Parathyroid adenoma (tissue), 2 donors: ENCODE measurements around the gene PCBD2.

Experiments used
- H2AFZ ChIP-seq: fragments of 300-600 bp; sonication (generic); one replicate; pipeline ENCODE4 v1.7.0; 2017; ENCODE audit warnings: antibody characterized with exemption, mild to moderate bottlenecking
- H3K27ac ChIP-seq: fragments of 300-600 bp; sonication (generic); one replicate; pipeline ENCODE4 v1.7.0; 2017
- H3K27me3 ChIP-seq: fragments of 300-600 bp; sonication (generic); one replicate; pipeline ENCODE4 v1.7.0; 2017; ENCODE audit warnings: low read length; ENCODE audit not compliant: control insufficient read depth, insufficient read depth
- H3K36me3 ChIP-seq: fragments of 300-600 bp; sonication (generic); one replicate; pipeline ENCODE4 v1.7.0; 2017; ENCODE audit warnings: low read length; ENCODE audit not compliant: control insufficient read depth, insufficient read depth
- H3K4me1 ChIP-seq: fragments of 300-600 bp; sonication (generic); one replicate; pipeline ENCODE4 v1.7.0; 2017; ENCODE audit warnings: control low read depth
- H3K4me2 ChIP-seq: fragments of 300-600 bp; sonication (generic); one replicate; pipeline ENCODE4 v1.7.0; 2017; ENCODE audit warnings: low read length
- H3K4me3 ChIP-seq: fragments of 300-600 bp; sonication (generic); one replicate; pipeline ENCODE4 v1.7.0; 2017; ENCODE audit warnings: low read depth, low read length
- H3K79me2 ChIP-seq: fragments of 300-600 bp; sonication (generic); one replicate; pipeline ENCODE4 v1.7.0; 2017; ENCODE audit warnings: control low read depth
- H3K9ac ChIP-seq: fragments of 300-600 bp; sonication (generic); one replicate; pipeline ENCODE4 v1.7.0; 2017; ENCODE audit warnings: mild to moderate bottlenecking
- H3K9me3 ChIP-seq: fragments of 300-600 bp; sonication (generic); one replicate; pipeline ENCODE4 v1.7.0; 2017; ENCODE audit warnings: low read length; ENCODE audit not compliant: control insufficient read depth
- CTCF ChIP-seq: fragments of 300-600 bp; sonication (generic); IDR thresholded peaks from one replicate; pipeline ENCODE4 v1.7.0; 2017; ENCODE audit warnings: antibody characterized with exemption, mild to moderate bottlenecking
- donor health status: primary hyperparathyroidism.

PCBD2 gene

GRCh38 chr5:135005076-135005475 is 100.1 kb downstream of the PCBD2 start:
- Histone ChIP-seq H2AFZ (no peak overlapping the region), H3K79me2 (no peaks in the 10 kb centered on the region), H3K4me3 (no peak overlapping the region), H3K9me3 (no peaks in the 10 kb centered on the region), H3K36me3 (no peaks in the 10 kb centered on the region), H3K9ac (no peak overlapping the region), H3K4me2 (no peak overlapping the region), H3K27ac (no peak overlapping the region), H3K4me1 (no peaks in the 10 kb centered on the region), H3K27me3 (no peaks in the 10 kb centered on the region)
- TF ChIP-seq CTCF, result no peak

GRCh38 chr5:135007305-135007704 is 102.4 kb downstream of the PCBD2 start:
- no peak overlapping the region for H3K9ac ChIP-seq
- H3K27ac ChIP-seq, result no peak overlapping the region
- H3K9me3 ChIP-seq, result no peaks in the 10 kb centered on the region
- no peaks in the 10 kb centered on the region for H3K27me3 ChIP-seq
- no peak overlapping the region for H3K4me3 ChIP-seq
- no peaks in the 10 kb centered on the region for H3K79me2 ChIP-seq
- no peaks in the 10 kb centered on the region for H3K4me1 ChIP-seq
- no peak overlapping the region for H3K4me2 ChIP-seq
- TF ChIP-seq CTCF, result no peak
- H3K36me3 ChIP-seq, result no peaks in the 10 kb centered on the region
- H2AFZ ChIP-seq, result no peak overlapping the region

- no peaks in the 10 kb centered on the region for H3K79me2 ChIP-seq
- no peaks in the 10 kb centered on the region for H3K36me3 ChIP-seq
- no peaks in the 10 kb centered on the region for H3K4me1 ChIP-seq
- H3K27me3 ChIP-seq, result no peaks in the 10 kb centered on the region
- no peak overlapping the region for H3K4me3 ChIP-seq
- H2AFZ ChIP-seq, result no peak overlapping the region
- H3K27ac ChIP-seq, result no peak overlapping the region
- H3K4me2 ChIP-seq, result no peak overlapping the region
- no peak for TF ChIP-seq CTCF
- no peaks in the 10 kb centered on the region for H3K9me3 ChIP-seq
- H3K9ac ChIP-seq, result no peak overlapping the region
These were observed 102.9 kb downstream of the PCBD2 start for GRCh38 chr5:135007749-135008363.

GRCh38 chr5:135008556-135008955 is 103.6 kb downstream of the PCBD2 start:
- no peaks in the 10 kb centered on the region for H3K4me1 ChIP-seq
- H3K27me3 ChIP-seq, result no peaks in the 10 kb centered on the region
- no peaks in the 10 kb centered on the region for H3K36me3 ChIP-seq
- no peak overlapping the region for H3K9ac ChIP-seq
- H3K4me2 ChIP-seq, result no peak overlapping the region
- no peaks in the 10 kb centered on the region for H3K79me2 ChIP-seq
- H3K9me3 ChIP-seq, result no peaks in the 10 kb centered on the region
- TF ChIP-seq CTCF, result no peak
- no peak overlapping the region for H3K4me3 ChIP-seq
- no peak overlapping the region for H3K27ac ChIP-seq
- H2AFZ ChIP-seq, result no peak overlapping the region
